Osteoblast (primary cell): ENCODE measurements around the gene HEATR5A. TPM values are rescaled to one million over a fixed set of nuclear protein-coding genes. Genes with fewer than 3 reads are reported as not detected.
"Not testable (repeated sequence)": the region's sequence is repeated elsewhere in the genome, so short reads cannot be mapped to it uniquely, and the experiment has no call there.

Experiments used
- DNase-seq: peaks from one replicate; pipeline ENCODE4 v3.0.0; 2011; ENCODE audit warnings: low spot score, mixed read lengths; ENCODE audit not compliant: insufficient read length; ENCODE audit errors: missing footprints
- H2AFZ ChIP-seq: 2 replicates; pipeline ENCODE4 v1.6.0; 2011; ENCODE audit warnings: mild to moderate bottlenecking, low read length
- H3K27ac ChIP-seq: 2 replicates; pipeline ENCODE4 v1.5.1; 2011; ENCODE audit warnings: mild to moderate bottlenecking, low read depth, low read length, moderate library complexity
- H3K27me3 ChIP-seq: 2 replicates; pipeline ENCODE4 v1.6.0; 2012; ENCODE audit warnings: mild to moderate bottlenecking, control low read depth, inconsistent platforms, low read length, moderate library complexity; ENCODE audit not compliant: insufficient read depth
- H3K36me3 ChIP-seq: 2 replicates; pipeline ENCODE4 v1.5.1; 2011; ENCODE audit warnings: mild to moderate bottlenecking, low read length, control low read depth, moderate library complexity; ENCODE audit not compliant: insufficient read depth
- H3K4me1 ChIP-seq: 2 replicates; pipeline ENCODE4 v1.5.1; 2011; ENCODE audit warnings: mild to moderate bottlenecking, low read length, control low read depth, moderate library complexity; ENCODE audit not compliant: insufficient read depth
- H3K4me2 ChIP-seq: 2 replicates; pipeline ENCODE4 v1.6.0; 2011; ENCODE audit warnings: mild to moderate bottlenecking, low read length; ENCODE audit not compliant: insufficient read depth
- H3K4me3 ChIP-seq: fragments of 200-600 bp; sonication (generic); 3 replicates; pipeline ENCODE4 v1.5.1; 2012; ENCODE audit warnings: mild to moderate bottlenecking, low read length, inconsistent platforms; ENCODE audit not compliant: insufficient read depth
- H3K79me2 ChIP-seq: 2 replicates; pipeline ENCODE4 v1.6.0; 2012; ENCODE audit warnings: mild to moderate bottlenecking, low read length, control low read depth, inconsistent platforms; ENCODE audit not compliant: insufficient read depth
- H3K9me3 ChIP-seq: 2 replicates; pipeline ENCODE4 v1.5.1; 2011; ENCODE audit warnings: low read depth, low read length, control low read depth
- H4K20me1 ChIP-seq: 2 replicates; pipeline ENCODE4 v1.6.0; 2012; ENCODE audit warnings: mild to moderate bottlenecking, low read length, control low read depth; ENCODE audit not compliant: insufficient read depth
- CTCF ChIP-seq: IDR thresholded peaks from 2 replicates; pipeline ENCODE4 v1.5.1; 2011; ENCODE audit warnings: mild to moderate bottlenecking, low read depth, low read length, moderate library complexity; ENCODE audit errors: extremely low read depth
- total RNA-seq: library from RNA; depleted of rRNA; stranded (reverse); fragments of >200 nt; gene quantifications from 2 replicates; pipeline ENCODE4 v1.2.3, GENCODE V29; 2012

HEATR5A gene
- total RNA-seq, 1 donor = 46.0 TPM

GRCh38 chr14:31252865-31253264 is 167.5 kb downstream of the HEATR5A start:
- Histone ChIP-seq H3K4me1 (no peaks in the 10 kb centered on the region), H3K79me2 (no peaks in the 10 kb centered on the region), H3K4me3 (no peak overlapping the region)

GRCh38 chr14:31251028-31251958 is 169.1 kb downstream of the HEATR5A start:
- no peaks in the 10 kb centered on the region for H4K20me1 ChIP-seq
- DNase-seq = no peak
- H3K9me3 ChIP-seq = no peaks in the 10 kb centered on the region
- no peak overlapping the region for H3K4me3 ChIP-seq
- H3K27ac ChIP-seq = no peak overlapping the region
- no peaks in the 10 kb centered on the region for H3K27me3 ChIP-seq
- H3K4me1 ChIP-seq = no peaks in the 10 kb centered on the region
- no peak overlapping the region for H3K4me2 ChIP-seq
- peak overlapping the region; percentile 50 for H2AFZ ChIP-seq
- H3K79me2 ChIP-seq = no peaks in the 10 kb centered on the region
- no peak for TF ChIP-seq CTCF
- H3K36me3 ChIP-seq = no peaks in the 10 kb centered on the region

More at GRCh38 chr14:31252865-31253264, 167.5 kb downstream of the HEATR5A start:
- TF ChIP-seq CTCF = no peak
- no peak overlapping the region for H3K4me2 ChIP-seq
- H3K27ac ChIP-seq = no peak overlapping the region
- no peak overlapping the region for H2AFZ ChIP-seq
- no peaks in the 10 kb centered on the region for H3K36me3 ChIP-seq
- no peaks in the 10 kb centered on the region for H3K9me3 ChIP-seq
- DNase-seq = no peak
- no peaks in the 10 kb centered on the region for H3K27me3 ChIP-seq
- H4K20me1 ChIP-seq = no peaks in the 10 kb centered on the region

GRCh38 chr14:31244626-31245025 is 175.7 kb downstream of the HEATR5A start:
- Histone ChIP-seq H3K27ac (no peak overlapping the region), H3K36me3 (no peaks in the 10 kb centered on the region), H3K27me3 (no peaks in the 10 kb centered on the region), H4K20me1 (no peaks in the 10 kb centered on the region), H2AFZ (no peak overlapping the region), H3K4me2 (no peak overlapping the region), H3K4me3 (no peak overlapping the region), H3K79me2 (no peaks in the 10 kb centered on the region), H3K4me1 (peaks cover 6% of the 10 kb centered on the region), H3K9me3 (no peaks in the 10 kb centered on the region)
- no peak for DNase-seq
- TF ChIP-seq CTCF = no peak

GRCh38 chr14:31243860-31244259 is 176.5 kb downstream of the HEATR5A start:
- no peak overlapping the region for H2AFZ ChIP-seq
- no peak overlapping the region for H3K4me3 ChIP-seq
- H3K36me3 ChIP-seq = no peaks in the 10 kb centered on the region
- DNase-seq = no peak
- H3K27ac ChIP-seq = no peak overlapping the region
- H3K9me3 ChIP-seq = no peaks in the 10 kb centered on the region
- no peak overlapping the region for H3K4me2 ChIP-seq
- no peaks in the 10 kb centered on the region for H3K79me2 ChIP-seq
- no peaks in the 10 kb centered on the region for H4K20me1 ChIP-seq
- H3K27me3 ChIP-seq = no peaks in the 10 kb centered on the region
- H3K4me1 ChIP-seq = peaks cover 6% of the 10 kb centered on the region
- TF ChIP-seq CTCF = no peak

- Histone ChIP-seq H3K4me3 (peak overlapping the region; percentile 63), H3K4me2 (peak overlapping the region; percentile 81), H3K27ac (peak overlapping the region; percentile 31), H2AFZ (peak overlapping the region; percentile 88)
- H3K9me3 ChIP-seq, H3K79me2 ChIP-seq, H3K27me3 ChIP-seq, H3K4me1 ChIP-seq, H3K36me3 ChIP-seq, DNase-seq, H4K20me1 ChIP-seq: not testable (repeated sequence)
Observed at GRCh38 chr14:31242161-31242940, 178.0 kb downstream of the HEATR5A start.
